G401 (cell line): ENCODE results near the gene PWWP2B. TPM values are rescaled to one million over a fixed set of nuclear protein-coding genes. Genes with fewer than 3 reads are reported as not detected.
"Not testable (repeated sequence)": the region's sequence is repeated elsewhere in the genome, so short reads cannot be mapped to it uniquely, and the experiment has no call there.

Experiments used
- DNase-seq: peaks from one replicate; pipeline ENCODE4 v3.0.0-alpha.2; 2015; ENCODE audit warnings: low spot score
- in situ Hi-C: cut with HindIII; loops from 2 replicates; pipeline ENCODE4 v1.10.0; 2016; ENCODE audit warnings: low sequenced_read_pairs, mixed read lengths
- total RNA-seq: library from RNA; depleted of rRNA; stranded (reverse); fragments of >200 nt; shearing (Covaris generic); gene quantifications from 2 replicates; pipeline ENCODE4 v1.2.3, GENCODE V29; 2014

Gene PWWP2B
- total RNA-seq, 1 experiment from 2014 or later, result 24.5 TPM

DNA sequence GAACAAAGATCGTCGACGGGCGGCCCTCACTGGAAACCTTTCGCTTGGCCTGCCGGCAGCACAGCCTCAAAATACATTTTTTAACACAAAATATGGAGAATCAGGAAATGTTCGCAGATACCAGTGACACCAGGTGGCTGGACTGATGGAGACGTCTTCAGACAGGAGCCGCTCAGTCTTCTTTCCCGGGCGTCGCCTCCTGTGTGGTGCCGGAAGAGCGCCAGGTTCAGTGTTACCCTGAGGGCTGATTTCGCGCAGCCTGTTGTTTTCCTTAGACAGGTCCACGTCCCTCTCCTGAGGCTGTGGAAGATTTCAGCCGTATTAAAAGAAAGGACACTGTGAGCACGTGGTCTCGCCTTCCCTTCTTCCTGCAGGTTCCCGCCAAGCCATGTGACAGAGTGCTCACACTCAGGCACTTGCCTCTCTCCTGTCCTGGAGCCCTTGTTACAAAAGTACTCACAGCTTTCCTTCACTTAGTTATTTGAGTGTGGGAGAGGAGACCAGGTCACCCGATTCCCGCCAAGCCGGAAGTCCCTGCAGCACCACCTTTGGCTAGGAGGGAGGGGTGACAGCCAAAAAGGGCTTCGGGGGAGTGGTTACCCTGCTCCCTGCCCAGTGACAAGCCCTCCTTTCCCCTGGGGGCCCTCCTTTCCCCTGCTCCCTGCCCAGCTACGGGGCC is 21.7 kb upstream of the PWWP2B start:
- DNase-seq, result no peak
- in situ Hi-C loops, result no loop called here

DNA sequence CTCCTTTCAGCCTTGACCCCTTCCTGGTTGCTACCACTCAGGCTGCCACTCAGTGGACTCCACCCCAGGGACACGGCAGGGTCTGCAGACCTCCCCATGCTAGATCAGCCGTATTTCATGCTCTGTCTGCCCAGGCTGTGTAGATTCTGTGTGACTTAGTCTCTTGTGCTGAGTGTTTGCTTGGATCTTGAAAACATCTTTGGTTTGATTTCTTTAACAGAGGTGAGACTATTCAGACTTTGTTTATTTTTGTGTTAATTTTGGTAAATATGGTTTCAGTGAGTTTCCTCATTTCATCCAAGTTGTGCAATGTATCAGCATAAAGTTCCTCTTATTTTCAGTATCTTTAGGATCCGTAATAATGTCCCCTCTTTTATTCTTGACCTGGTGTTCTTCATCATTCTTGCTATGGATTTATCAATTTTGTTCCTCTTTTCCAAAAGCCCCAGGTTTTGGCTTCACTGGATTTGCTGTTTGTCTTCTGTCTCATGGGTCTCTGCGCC is 21.2 kb upstream of the PWWP2B start:
- DNase-seq, result no peak
- in situ Hi-C loops, result no loop called here

DNA sequence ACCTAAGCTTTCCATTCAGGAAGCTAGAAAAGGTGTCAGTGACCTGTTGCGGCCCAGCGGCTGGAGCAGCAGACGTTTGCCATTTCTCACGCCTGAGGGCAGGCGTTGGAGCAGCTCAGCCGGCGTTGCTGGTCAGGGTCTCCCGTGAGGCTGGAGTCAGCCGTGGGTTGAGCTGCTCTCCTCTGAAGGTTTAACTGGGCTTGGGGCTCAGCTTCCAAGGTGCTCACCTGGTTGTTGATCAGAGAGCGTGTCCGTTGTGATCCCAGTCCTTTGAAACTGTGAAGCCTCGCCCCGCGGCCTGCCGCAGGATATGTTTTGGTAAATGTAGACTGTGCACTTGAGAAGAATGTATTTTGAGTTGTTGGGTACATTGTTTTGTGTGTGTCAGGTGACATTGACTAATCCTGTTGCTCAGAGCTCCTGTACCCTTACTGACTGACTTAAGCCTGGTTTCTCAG is 20.6 kb upstream of the PWWP2B start:
- in situ Hi-C loops, result no loop called here
- no peak for DNase-seq

- in situ Hi-C loops, result no loop called here
- DNase-seq, result no peak
These were observed 19.7 kb upstream of the PWWP2B start for GRCh38 chr10:132377326-132377725.

DNA sequence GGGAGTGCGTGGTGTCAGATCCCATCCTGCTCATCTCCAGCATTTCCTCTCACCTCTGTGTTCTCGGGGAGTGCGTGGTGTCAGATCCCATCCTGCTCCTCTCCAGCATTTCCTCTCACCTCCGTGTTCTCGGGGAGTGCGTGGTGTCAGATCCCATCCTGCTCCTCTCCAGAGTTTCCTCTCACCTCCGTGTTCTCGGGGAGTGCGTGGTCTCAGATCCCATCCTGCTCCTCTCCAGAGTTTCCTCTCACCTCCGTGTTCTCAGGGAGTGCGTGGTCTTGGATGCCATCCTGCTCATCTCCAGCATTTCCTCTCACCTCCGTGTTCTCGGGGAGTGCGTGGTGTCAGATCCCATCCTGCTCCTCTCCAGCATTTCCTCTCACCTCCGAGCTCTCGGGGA is 18.0 kb upstream of the PWWP2B start:
- DNase-seq, in situ Hi-C loops: not testable (repeated sequence)

DNA sequence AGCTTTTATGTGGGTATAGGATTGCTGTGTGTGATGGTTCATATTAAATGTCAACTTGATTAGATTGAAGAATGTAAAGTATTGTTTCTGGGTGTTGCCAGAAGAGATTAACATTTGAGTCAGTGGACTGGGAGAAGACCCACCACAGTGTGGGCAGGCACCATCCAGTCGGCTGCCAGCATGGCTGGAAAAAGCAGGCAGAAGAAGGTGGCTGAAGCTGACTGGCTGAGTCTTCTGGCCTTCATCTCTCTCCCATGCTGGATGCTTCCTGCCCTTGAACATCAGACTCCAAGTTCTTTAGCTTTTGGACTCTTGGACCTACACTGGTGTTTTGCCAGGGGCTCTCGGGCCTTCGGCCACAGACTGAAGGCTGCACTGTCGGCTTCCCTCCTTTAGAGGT is 16.0 kb upstream of the PWWP2B start:
- DNase-seq, in situ Hi-C loops: not testable (repeated sequence)

DNA sequence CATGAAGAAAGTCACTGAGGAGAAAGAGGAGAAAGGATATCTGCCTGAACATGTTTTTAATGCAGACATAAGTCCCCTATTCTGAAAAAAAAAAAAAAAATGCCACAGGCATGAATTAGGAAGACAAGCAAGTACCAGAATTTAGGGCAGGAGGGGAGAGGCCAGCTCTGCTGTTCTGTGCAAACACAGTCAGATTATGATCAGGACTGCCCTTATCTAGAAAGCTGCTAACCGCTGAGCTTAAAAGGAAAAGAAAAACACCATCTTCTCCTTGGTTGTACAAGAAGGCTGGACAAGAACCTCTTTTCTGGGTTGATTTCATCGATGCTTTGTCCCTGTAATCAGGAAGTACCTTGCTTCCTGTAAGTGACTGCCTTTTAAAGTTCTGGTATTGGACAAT is 15.3 kb upstream of the PWWP2B start:
- in situ Hi-C loops, result no loop called here
- DNase-seq, result no peak

DNA sequence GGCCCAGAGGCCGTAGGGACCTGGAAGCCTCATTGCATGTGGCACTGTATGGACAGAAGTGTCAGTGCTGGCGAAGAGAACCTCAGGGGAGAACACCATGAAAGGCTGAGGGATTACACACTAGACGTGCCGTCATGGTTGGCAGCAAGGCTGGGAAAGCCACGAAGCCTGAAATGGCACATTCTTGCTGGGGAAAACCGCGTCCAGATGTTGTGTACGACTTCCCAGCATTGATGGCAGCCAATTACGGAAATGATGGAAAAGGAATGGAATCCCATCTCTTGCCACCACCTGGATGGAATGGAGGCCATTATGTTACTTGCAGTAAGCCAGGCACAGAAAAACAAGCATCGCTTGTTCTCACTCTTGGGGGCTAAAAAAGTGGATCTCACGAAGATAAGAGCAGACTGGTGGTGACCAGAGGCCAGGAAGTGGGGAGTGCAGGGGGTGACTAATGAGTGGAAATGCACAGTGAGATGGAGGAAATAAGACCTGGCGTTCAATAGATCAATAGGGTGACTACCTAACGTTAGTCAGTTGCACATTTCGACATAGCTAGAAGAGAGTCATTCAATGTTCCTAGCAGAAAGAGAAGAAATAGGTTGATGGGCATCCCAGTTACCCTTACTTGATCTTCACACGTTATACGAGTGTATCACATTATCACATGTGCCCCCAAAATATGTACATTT is 14.6 kb upstream of the PWWP2B start:
- in situ Hi-C loops, result no loop called here
- DNase-seq, result no peak

DNA sequence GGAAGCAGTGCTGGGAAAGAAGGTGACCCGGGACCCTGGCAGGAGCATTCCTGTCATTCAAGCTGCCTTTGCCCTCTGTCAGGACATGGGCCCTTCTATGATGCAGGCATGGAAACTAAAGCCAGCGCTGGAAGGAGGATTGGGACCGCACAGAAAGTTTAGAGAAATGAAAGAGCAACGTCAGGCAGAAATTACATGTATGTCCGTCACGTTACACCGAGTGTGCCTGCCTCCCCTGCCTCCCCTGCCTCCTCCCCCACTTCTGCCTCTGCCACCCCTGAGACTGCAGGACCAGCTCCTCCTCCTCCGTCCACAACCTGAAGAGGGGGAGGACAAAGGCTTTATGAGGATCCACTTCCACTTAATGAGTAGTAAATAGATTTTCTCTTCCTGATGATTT is 13.9 kb upstream of the PWWP2B start:
- in situ Hi-C loops, result no loop called here
- no peak for DNase-seq

DNA sequence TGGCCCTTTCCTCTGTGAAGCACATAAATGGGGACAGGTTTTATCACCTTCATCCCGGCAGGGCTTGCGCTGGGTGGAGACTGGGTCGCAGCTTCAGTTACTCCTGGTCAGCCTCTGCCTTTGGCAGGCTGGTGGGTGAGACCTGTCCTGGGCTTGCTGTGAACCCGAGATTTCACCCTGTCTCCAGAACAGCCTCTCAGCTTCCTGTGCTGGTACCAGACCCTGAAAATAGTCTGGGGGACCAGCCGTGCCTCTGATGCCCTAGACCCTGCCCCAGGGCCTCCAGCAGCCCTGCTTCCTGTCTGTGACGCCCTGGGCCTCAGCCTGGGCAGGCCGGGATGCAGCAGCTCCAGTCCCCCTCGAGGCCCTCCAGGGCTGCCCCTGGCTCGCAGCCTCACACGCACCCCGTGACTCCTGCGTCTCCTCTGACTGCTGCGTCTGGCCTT is 13.2 kb upstream of the PWWP2B start:
- DNase-seq, result no peak
- in situ Hi-C loops, result no loop called here

- no peak for DNase-seq
- in situ Hi-C loops, result no loop called here
These were observed 12.2 kb upstream of the PWWP2B start for GRCh38 chr10:132384618-132385388.

DNA sequence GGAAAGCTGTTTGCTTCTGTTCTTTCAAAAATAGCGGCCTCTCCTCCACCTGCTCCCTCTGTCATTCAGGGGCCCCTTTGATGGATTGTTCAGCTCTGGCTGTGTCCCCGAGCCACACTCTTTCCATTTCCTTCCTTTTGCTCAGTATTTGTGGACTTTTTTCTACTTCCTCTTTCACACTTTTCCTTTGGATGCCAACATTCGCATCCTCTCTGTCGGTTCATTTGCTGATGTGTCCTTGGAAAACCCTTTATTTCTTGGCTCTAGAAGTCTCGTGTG is 11.7 kb upstream of the PWWP2B start:
- in situ Hi-C loops, result no loop called here
- no peak for DNase-seq

- DNase-seq, result no peak
- in situ Hi-C loops, result no loop called here
These were observed 11.1 kb upstream of the PWWP2B start for GRCh38 chr10:132385721-132386418.

- in situ Hi-C loops, result no loop called here
- no peak for DNase-seq
These were observed 10.6 kb upstream of the PWWP2B start for GRCh38 chr10:132386419-132386831.

GRCh38 chr10:132386896-132387295 is 10.1 kb upstream of the PWWP2B start:
- DNase-seq, in situ Hi-C loops: not testable (repeated sequence)

DNA sequence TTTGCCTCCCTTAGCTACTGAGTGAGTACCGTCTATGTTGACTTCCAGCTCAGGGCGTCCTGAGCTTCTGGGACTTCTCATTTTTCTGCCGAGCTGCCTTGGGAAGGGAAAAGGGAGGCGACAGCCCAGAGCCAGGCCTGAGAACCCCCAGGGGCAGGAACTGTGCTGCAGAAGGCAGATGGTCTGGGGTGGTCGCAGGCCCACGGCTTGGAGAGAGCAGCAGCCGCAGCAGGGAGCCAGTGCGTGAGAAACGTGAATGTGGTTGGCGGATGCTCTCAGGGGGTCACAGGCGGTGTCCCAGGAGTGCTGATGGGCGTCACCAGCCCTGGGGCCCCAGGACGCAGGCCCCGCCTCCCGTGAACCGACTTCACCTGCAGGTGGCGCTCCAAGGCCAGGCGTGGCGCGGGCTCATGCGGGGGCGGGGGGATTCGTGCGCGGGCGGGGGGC is 9.2 kb upstream of the PWWP2B start:
- in situ Hi-C loops, result no loop called here
- DNase-seq, result no peak

DNA sequence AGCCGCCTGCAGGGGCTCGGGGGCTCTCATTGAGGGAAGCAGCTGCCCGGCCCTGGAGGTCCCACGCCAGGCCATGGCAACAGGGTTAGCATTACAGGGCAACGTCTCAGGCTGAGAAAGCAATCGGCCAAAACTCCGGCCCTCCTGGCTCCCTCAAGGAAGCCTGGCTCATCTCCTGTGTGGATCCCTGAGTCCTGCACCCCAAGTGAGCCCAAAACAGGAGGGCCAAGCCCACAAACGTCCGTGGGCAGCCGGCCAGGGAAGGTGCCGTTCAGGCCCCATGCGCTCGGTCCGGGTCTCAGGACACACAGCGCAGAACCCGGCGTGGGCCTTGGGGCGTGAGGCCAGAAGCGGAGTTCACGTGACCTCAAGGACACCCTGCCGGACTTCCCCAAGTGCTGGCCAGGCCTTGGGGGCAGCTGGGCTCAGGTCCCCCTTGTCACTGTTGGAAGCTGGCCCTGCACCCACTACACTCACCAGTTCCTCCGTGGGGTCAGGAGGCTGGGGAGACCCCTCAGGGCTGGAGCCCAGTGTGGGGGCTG is 8.0 kb upstream of the PWWP2B start:
- no peak for DNase-seq
- in situ Hi-C loops, result no loop called here

DNA sequence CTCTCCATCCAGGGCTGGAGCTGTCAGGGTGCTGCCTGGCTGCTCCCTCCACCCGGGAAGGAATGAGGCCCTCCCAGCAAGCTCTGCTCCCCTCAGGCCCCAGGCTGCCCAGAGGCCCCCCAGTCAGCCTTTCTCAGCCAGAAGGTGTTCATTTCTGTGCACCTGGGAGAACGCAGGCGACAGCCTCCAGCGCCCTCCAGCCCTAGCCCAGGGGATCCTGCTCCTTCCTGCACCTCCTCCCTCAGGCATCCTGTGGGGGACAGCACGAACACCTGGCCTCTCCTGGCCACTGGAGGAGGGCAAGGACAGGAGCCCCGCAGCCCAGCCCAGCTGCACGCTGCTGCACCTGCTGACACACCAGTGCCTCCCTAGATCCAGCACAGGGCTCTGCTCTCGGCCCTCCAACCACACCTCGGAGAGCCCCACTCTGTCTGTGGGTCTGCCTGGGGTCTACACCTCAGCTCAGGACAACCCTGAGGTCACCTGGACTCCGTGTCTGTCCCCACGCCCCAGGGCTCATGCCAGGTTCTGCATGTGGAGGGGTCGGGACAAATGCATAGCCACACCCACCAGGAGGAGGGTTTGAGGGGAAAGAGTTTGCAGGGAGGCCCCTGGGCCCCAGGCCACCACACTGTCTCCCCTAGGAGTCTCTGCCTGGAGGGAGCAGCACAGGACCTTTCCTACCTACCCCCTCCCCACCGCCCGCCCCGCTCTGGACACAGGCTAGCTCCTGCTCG is 7.4 kb upstream of the PWWP2B start:
- in situ Hi-C loops, result no loop called here
- no peak for DNase-seq
